ENCODE data around the gene ATP10A.

The ATP10A gene

GRCh38 chr15:25790000-25790660, 73.0 kb downstream of the ATP10A start:
- no peak for TF ChIP-seq CTCF (IDR thresholded peaks at IDR 0.05; ENCODE audit: control insufficient read depth, extremely low read depth, insufficient read depth)
- no peak for DNase-seq (ENCODE audit: low read depth)
- no peak overlapping the region for H3K4me3 ChIP-seq (ENCODE audit: low read depth, low read length)

GRCh38 chr15:25789616-25789999, 73.5 kb downstream of the ATP10A start:
- no peak overlapping the region for H3K4me3 ChIP-seq (ENCODE audit: low read depth, low read length)
- TF ChIP-seq CTCF (IDR thresholded peaks at IDR 0.05; ENCODE audit: control insufficient read depth, extremely low read depth, insufficient read depth) = no peak
- DNase-seq (ENCODE audit: low read depth) = no peak

- DNase-seq (ENCODE audit: low read depth) = no peak
Measured at GRCh38 chr15:25789211-25789610, 73.9 kb downstream of the ATP10A start.

GRCh38 chr15:25787855-25788520, 75.1 kb downstream of the ATP10A start:
- no peak overlapping the region for H3K4me3 ChIP-seq (ENCODE audit: low read depth, low read length)
- DNase-seq (ENCODE audit: low read depth) = no peak
- no peak for TF ChIP-seq CTCF (IDR thresholded peaks at IDR 0.05; ENCODE audit: control insufficient read depth, extremely low read depth, insufficient read depth)

More at GRCh38 chr15:25789211-25789610, 73.9 kb downstream of the ATP10A start:
- TF ChIP-seq CTCF (IDR thresholded peaks at IDR 0.05; ENCODE audit: control insufficient read depth, extremely low read depth, insufficient read depth) = no peak
- no peak overlapping the region for H3K4me3 ChIP-seq (ENCODE audit: low read depth, low read length)

GRCh38 chr15:25787381-25787780, 75.7 kb downstream of the ATP10A start:
- H3K4me3 ChIP-seq (ENCODE audit: low read depth, low read length) = no peak overlapping the region
- TF ChIP-seq CTCF (IDR thresholded peaks at IDR 0.05; ENCODE audit: control insufficient read depth, extremely low read depth, insufficient read depth) = no peak

GRCh38 chr15:25786040-25786439, 77.1 kb downstream of the ATP10A start:
- TF ChIP-seq CTCF (IDR thresholded peaks at IDR 0.05; ENCODE audit: control insufficient read depth, extremely low read depth, insufficient read depth) = no peak
- H3K4me3 ChIP-seq (ENCODE audit: low read depth, low read length) = no peak overlapping the region

More at GRCh38 chr15:25787381-25787780, 75.7 kb downstream of the ATP10A start:
- DNase-seq (ENCODE audit: low read depth) = no peak

More at GRCh38 chr15:25786040-25786439, 77.1 kb downstream of the ATP10A start:
- DNase-seq (ENCODE audit: low read depth) = no peak

All from LNCaP clone FGC (cell line).